Frontal cortex (tissue), 4 donors: ENCODE measurements around the gene CBX7. TPM values are rescaled to one million over a fixed set of nuclear protein-coding genes. Genes with fewer than 3 reads are reported as not detected.

ENCODE experiments used
- DNase-seq, 2 donors: peaks; one replicate each; pipeline ENCODE4 v3.0.0; 2012; ENCODE audit warnings: low spot score in 2 of 2
- FAIRE-seq: peaks from 2 replicates; lab custom pipeline; 2012; peaks lifted over from hg19 to GRCh38; lab: Jason Lieb, UNC
- total RNA-seq: library from RNA; depleted of rRNA; stranded (reverse); fragments of >200 nt; gene quantifications from one replicate; pipeline ENCODE4 v1.2.3, GENCODE V29; 2014
- donor health status: control.
- donor health status: control.
- donor health status: control.

The CBX7 gene
- total RNA-seq, 1 donor from 2014 or later = 6.1 TPM

GRCh38 chr22:39101226-39101625 lies 51.3 kb downstream of the CBX7 start:
- FAIRE-seq (no peak), DNase-seq (no peak)

DNA sequence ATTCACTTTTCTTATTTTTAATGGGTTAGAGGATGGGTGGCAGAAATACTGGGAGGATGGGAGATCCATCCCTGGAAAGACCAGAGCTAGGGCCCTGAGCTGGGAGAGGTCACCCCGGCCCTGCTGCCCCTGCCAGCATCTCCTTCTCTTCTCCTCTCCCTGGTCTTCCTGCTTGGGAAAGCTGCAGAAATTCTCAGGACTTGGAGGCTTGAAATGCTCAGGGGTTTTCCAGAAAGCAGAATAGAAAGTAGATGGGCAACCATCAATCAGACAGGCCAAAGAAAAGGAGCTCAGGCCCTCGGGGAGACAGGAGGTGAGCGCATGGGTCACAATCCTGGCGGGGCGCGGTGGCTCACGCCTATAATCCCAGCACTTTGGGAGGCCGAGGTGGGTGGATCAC lies 53.9 kb downstream of the CBX7 start:
- no peak for DNase-seq
- no peak for FAIRE-seq

DNA sequence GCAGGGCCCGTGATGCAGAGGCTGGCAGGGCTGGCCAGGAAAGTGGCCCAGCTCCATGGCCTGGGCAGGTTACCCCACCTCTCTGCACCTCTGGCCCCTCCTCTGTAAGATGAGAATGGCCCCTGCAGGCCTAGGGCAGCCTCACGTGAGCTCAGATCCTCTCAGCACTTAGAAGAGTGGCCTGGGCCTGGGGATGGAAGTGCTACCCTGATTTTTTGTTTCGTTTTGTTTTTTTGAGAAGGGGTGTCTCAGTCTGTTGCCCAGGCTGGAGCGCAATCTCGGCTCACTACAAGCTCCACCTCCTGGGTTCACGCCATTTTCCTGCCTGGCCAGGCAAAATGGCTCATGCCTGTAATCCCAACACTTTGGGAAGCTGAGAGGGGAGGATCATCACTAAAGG lies 54.5 kb downstream of the CBX7 start:
- no peak for FAIRE-seq
- no peak for DNase-seq

- DNase-seq = peak in 1 of 2 donors; percentile 12
- FAIRE-seq = no peak
Measured at GRCh38 chr22:39097098-39098020, 55.1 kb downstream of the CBX7 start, which contains the start of gene APOBEC3H. APOBEC3H (plus strand) TSS chr22:39097244; CDS start chr22:39100279, 3,035 bp downstream.

- no peak for DNase-seq
- no peak for FAIRE-seq
Measured at GRCh38 chr22:39095971-39096370, 56.5 kb downstream of the CBX7 start.

GRCh38 chr22:39094717-39095389 lies 57.6 kb downstream of the CBX7 start:
- no peak for FAIRE-seq
- DNase-seq = no peak

DNA sequence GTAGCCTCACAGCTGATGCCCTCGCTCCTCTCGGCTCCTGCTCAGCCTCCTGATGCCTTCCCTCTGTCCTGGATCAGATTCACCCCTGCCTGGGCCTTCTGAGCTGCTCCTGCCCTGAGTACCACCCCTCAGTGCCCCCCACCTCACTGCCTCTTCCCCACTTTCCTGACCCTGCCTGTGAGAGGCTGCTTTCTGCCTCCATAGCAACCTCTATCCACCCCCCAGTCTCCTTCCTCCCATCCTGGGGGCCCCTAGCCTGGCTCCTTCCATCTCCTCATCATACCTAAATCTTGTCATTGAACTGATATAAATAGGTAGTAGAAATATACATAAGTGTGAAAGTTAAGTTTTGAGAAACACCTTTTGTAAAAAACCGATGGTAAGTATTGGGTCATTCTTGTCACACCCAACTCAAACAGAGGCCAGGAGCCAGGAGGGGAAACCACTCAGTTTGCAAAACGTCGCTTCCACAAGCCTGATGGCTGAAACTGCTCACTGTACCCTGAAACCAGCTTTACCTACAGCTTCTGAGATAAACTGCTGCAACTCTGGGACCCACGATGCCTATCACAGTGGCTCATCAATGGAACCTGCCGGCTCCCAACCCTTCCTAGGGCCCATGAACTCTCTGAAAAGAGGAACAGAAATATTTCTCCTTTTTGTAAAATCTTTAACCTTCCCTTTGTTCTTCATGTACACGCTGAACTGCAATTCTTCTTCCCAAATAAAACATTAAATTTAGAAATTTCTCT lies 60.2 kb downstream of the CBX7 start:
- no peak for FAIRE-seq
- no peak for DNase-seq

DNA sequence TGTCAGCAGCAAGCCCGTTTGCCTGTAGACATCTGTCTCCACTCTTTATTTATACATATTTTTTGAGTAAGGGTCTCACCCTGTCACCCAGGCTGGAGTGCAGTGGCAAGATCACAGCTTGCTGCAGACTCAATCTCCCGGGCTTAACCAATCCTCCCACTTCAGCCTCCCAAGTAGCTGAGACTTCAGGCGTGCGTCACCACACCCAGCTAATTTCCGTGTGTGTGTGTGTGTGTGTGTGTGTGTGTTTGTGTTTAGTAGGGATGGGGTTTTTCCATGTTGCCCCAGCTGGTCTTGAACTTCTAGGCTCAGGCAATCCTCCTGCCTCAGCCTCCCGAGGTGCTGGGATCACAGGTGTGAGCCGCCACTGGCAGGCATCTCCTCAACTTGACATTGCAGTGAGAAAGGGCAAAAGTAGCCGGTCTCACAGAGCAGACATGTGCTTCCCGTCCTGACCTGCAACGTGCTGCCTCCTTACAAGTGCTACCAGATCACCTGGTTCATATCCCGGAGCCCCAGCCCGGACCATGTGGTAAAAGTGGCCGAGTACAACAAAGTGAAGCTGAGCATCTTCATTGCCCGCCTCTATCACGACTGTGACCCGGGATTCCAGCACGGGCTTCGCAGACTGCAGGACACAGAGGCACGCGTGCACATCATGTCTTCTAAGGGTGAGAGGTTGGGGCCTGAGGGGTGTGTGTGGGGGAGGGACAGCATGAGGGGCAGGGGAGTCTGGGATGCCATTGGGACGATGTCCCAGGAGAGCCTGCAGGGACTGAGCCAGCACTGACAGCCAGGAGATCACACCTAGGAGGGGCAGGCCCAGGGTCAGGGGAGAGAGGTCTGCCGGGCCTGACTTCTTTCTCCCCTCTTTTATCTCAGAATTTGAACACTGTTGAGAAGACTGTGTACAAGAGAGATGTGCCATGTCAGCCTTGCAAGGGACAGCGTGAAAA lies 61.1 kb downstream of the CBX7 start:
- no peak for FAIRE-seq
- no peak for DNase-seq

GRCh38 chr22:39090426-39091064 lies 61.9 kb downstream of the CBX7 start:
- no peak for FAIRE-seq
- no peak for DNase-seq

DNA sequence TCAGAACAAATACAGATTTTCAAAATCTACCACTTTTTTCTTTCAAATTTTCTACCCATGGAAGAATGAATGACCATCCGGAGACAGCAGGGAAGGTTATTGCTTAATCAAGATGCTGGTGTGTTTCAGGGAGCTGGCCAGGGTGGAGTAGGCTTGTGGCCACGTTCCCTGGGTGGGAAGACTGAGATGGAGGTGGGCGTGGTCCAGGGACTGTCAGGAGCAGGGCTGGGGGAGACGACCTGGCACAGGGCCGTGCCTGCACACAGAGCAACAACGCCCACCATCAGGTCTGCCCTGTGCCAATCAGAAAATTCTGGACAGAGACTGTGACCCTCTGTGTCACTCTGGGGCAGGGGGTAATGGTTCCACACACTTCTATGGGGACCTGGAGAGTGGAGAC lies 62.6 kb downstream of the CBX7 start:
- no peak for FAIRE-seq
- DNase-seq = no peak

DNA sequence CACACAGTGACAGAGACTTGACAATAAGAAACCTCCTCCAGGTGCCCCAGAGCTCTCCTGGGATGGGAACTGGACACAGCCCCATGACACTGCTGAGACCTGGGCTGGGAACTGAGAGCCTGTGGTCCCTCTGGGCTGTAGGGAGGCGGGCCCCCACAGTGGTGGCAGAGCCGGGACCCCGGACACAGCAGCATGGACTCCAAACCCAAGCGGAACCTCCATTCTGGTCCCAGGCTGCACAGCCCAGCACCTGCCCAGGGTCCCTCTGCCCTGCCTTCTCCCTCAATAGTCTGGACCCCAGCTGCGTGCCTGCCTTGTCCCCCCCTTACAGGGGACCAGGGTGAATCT lies 63.8 kb downstream of the CBX7 start:
- FAIRE-seq = no peak
- DNase-seq = no peak

- FAIRE-seq (no peak), DNase-seq (no peak)
Measured at GRCh38 chr22:39087881-39088684, 64.4 kb downstream of the CBX7 start.

DNA sequence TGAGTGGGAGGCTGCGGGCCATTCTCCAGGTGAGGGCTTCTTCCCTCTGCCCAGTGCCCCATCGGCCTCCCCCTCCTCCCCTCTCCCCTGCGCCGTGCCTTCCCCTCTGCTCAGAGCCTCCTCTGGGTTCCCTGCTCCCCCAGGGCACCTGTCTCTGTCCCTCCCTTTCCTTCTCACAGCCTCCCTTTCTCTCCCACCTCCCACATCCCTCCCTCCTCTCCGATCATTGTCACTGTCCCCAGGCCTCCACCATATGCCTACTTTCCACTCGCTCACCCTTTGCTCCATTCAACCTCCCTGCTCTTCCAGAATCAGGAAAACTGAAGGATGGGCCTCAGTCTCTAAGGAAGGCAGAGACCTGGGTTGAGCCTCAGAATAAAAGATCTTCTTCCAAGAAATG lies 65.4 kb downstream of the CBX7 start:
- DNase-seq (no peak), FAIRE-seq (no peak)

- DNase-seq = no peak
- no peak for FAIRE-seq
Measured at GRCh38 chr22:39084666-39085065, 67.8 kb downstream of the CBX7 start.

GRCh38 chr22:39083212-39084165 lies 69.0 kb downstream of the CBX7 start:
- FAIRE-seq (no peak), DNase-seq (no peak)

GRCh38 chr22:39081598-39081997 lies 70.9 kb downstream of the CBX7 start:
- no peak for DNase-seq
- no peak for FAIRE-seq

DNA sequence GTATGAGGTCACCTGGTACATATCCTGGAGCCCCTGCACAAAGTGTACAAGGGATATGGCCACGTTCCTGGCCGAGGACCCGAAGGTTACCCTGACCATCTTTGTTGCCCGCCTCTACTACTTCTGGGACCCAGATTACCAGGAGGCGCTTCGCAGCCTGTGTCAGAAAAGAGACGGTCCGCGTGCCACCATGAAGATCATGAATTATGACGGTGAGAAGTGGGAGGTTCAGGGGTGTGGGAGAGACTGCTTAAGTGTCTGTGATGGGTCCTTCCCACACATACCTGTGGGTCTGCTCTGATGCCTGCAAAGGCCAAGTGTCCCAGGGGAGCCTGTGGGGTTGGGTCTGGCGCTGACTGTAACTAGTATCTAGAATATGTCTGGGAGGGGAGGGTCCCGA lies 71.5 kb downstream of the CBX7 start:
- FAIRE-seq (no peak), DNase-seq (no peak)
